GM23248 (cell line): ENCODE measurements around the gene PTK7.

ENCODE experiments used
- EZH2 ChIP-seq: fragments of 200-600 bp; sonication (generic); IDR thresholded peaks from 2 replicates; pipeline ENCODE4 v1.6.1; 2018; ENCODE audit warnings: antibody characterized with exemption, mild to moderate bottlenecking; ENCODE audit not compliant: insufficient read depth, poor library complexity, severe bottlenecking
- EZH2phosphoT487 ChIP-seq: fragments of 200-600 bp; sonication (generic); IDR thresholded peaks from 2 replicates; pipeline ENCODE4 v1.6.1; 2018; ENCODE audit warnings: antibody characterized with exemption, moderate library complexity, mild to moderate bottlenecking, low read depth; ENCODE audit not compliant: insufficient read depth

- TF ChIP-seq EZH2 (no peak), EZH2phosphoT487 (no peak)
Measured at GRCh38 chr6:43034190-43034525, 42.0 kb upstream of the PTK7 start.
